SIG-M5 (cell line): ENCODE measurements around the gene SPNS3.

ENCODE experiments used
- DNase-seq: peaks from one replicate; lab custom pipeline; 2025; lab: John Stamatoyannopoulos, UW

The SPNS3 gene

GRCh38 chr17:4488989-4489595 lies 55.4 kb downstream of the SPNS3 start:
- DNase-seq = no peak

GRCh38 chr17:4490109-4490591 lies 56.4 kb downstream of the SPNS3 start:
- no peak for DNase-seq

- DNase-seq = no peak
Observed at GRCh38 chr17:4490637-4491061, 56.9 kb downstream of the SPNS3 start.

GRCh38 chr17:4492721-4493561 lies 59.2 kb downstream of the SPNS3 start:
- no peak for DNase-seq

- DNase-seq = no peak
Observed at GRCh38 chr17:4497101-4497824, 63.5 kb downstream of the SPNS3 start.

- no peak for DNase-seq
Observed at GRCh38 chr17:4498461-4499397, 65.0 kb downstream of the SPNS3 start, which contains the start of gene SPNS2. Gene SPNS2, plus strand, starts transcription at chr17:4498881. Its CDS starts 167 bp downstream, at chr17:4499048.

GRCh38 chr17:4499431-4500190 lies 65.9 kb downstream of the SPNS3 start:
- DNase-seq = no peak

GRCh38 chr17:4500191-4500571 lies 66.4 kb downstream of the SPNS3 start:
- no peak for DNase-seq

- no peak for DNase-seq
Observed at GRCh38 chr17:4501295-4501949, 67.7 kb downstream of the SPNS3 start.

- DNase-seq = no peak
Observed at GRCh38 chr17:4502466-4503154, 68.9 kb downstream of the SPNS3 start.

GRCh38 chr17:4503283-4504025 lies 69.7 kb downstream of the SPNS3 start:
- DNase-seq = no peak

GRCh38 chr17:4504188-4504587 lies 70.4 kb downstream of the SPNS3 start:
- no peak for DNase-seq

GRCh38 chr17:4505187-4505586 lies 71.4 kb downstream of the SPNS3 start:
- DNase-seq = no peak

- no peak for DNase-seq
Observed at GRCh38 chr17:4506175-4506813, 72.6 kb downstream of the SPNS3 start.

- DNase-seq = no peak
Observed at GRCh38 chr17:4506892-4507291, 73.2 kb downstream of the SPNS3 start.

- no peak for DNase-seq
Observed at GRCh38 chr17:4507361-4508111, 73.8 kb downstream of the SPNS3 start.

- no peak for DNase-seq
Observed at GRCh38 chr17:4508207-4508606, 74.5 kb downstream of the SPNS3 start.

GRCh38 chr17:4509401-4509800 lies 75.7 kb downstream of the SPNS3 start:
- DNase-seq = no peak
